Eye (tissue), 1 donor: ENCODE measurements around the gene C8A.

Source experiments
- DNase-seq: peaks from one replicate; pipeline ENCODE4 v3.0.0-alpha.2; 2015

C8A gene

GRCh38 chr1:56837244-56837939 lies 17.2 kb upstream of the C8A start:
- DNase-seq = peak; percentile 68

- no peak for DNase-seq
These were observed 15.8 kb upstream of the C8A start for GRCh38 chr1:56838759-56839158.

GRCh38 chr1:56843544-56843943 lies 11.1 kb upstream of the C8A start:
- DNase-seq = no peak

- no peak for DNase-seq
These were observed 10.0 kb upstream of the C8A start for GRCh38 chr1:56844545-56845136.

- DNase-seq = no peak
These were observed 9.3 kb upstream of the C8A start for GRCh38 chr1:56845343-56845742.

- DNase-seq = peak; percentile 90
These were observed 4.8 kb upstream of the C8A start for GRCh38 chr1:56849750-56850149.

- peak; percentile 40 for DNase-seq
These were observed 4.2 kb upstream of the C8A start for GRCh38 chr1:56850411-56850810.

- DNase-seq = peak; percentile 31
These were observed 3.7 kb upstream of the C8A start for GRCh38 chr1:56850922-56851321.

- no peak for DNase-seq
These were observed 2.1 kb upstream of the C8A start for GRCh38 chr1:56852476-56852875.

- no peak for DNase-seq
These were observed 593 bp downstream of the C8A start for GRCh38 chr1:56855190-56855589.

GRCh38 chr1:56856186-56856585 lies 1.6 kb downstream of the C8A start:
- no peak for DNase-seq

GRCh38 chr1:56859287-56859686 lies 4.7 kb downstream of the C8A start:
- DNase-seq = no peak

GRCh38 chr1:56863265-56863992 lies 8.8 kb downstream of the C8A start:
- DNase-seq = peak; percentile 27

GRCh38 chr1:56864430-56864829 lies 9.8 kb downstream of the C8A start:
- DNase-seq = no peak

- DNase-seq = no peak
These were observed 12.1 kb downstream of the C8A start for GRCh38 chr1:56866656-56867055.

GRCh38 chr1:56867491-56867890 lies 12.9 kb downstream of the C8A start:
- DNase-seq = no peak

GRCh38 chr1:56868761-56869160 lies 14.2 kb downstream of the C8A start:
- no peak for DNase-seq

- no peak for DNase-seq
These were observed 18.0 kb downstream of the C8A start for GRCh38 chr1:56872597-56872996.

- no peak for DNase-seq
These were observed 18.6 kb downstream of the C8A start for GRCh38 chr1:56873213-56873612.

GRCh38 chr1:56874689-56875088 lies 20.1 kb downstream of the C8A start:
- DNase-seq = no peak

GRCh38 chr1:56877973-56878372 lies 23.4 kb downstream of the C8A start:
- DNase-seq = peak; percentile 39

- DNase-seq = no peak
These were observed 26.2 kb downstream of the C8A start for GRCh38 chr1:56880774-56881173.

- DNase-seq = no peak
These were observed 26.8 kb downstream of the C8A start for GRCh38 chr1:56881417-56881816.

GRCh38 chr1:56890229-56890628 lies 35.6 kb downstream of the C8A start:
- DNase-seq = no peak
